ENCODE results near the gene RAB11B.
"Not testable (repeated sequence)": the region's sequence is repeated elsewhere in the genome, so short reads cannot be mapped to it uniquely, and the experiment has no call there.

RAB11B gene

GRCh38 chr19:8389891-8390616, at the start of gene RAB11B:
TSS of gene RAB11B (plus strand) at chr19:8390360. CDS start at chr19:8390417, 57 bp downstream.
- peak; percentile 90 to 97 (median 92) for DNase-seq

GRCh38 chr19:8341504-8341903, 48.7 kb upstream of the RAB11B start:
- not testable (repeated sequence) for DNase-seq

GRCh38 chr19:8342316-8342683, 47.9 kb upstream of the RAB11B start:
- DNase-seq, result no peak

GRCh38 chr19:8342684-8343482, 47.3 kb upstream of the RAB11B start, which contains the start of gene KANK3:
TSS of gene KANK3 (minus strand) at chr19:8343262. CDS start at chr19:8337828, 5,434 bp downstream.
- peak; percentile 54 to 87 (median 82) for DNase-seq

GRCh38 chr19:8343483-8343844, 46.7 kb upstream of the RAB11B start:
- DNase-seq, result no peak

GRCh38 chr19:8349629-8350372, 40.4 kb upstream of the RAB11B start:
- DNase-seq, result not testable (repeated sequence)

GRCh38 chr19:8352134-8352827, 37.9 kb upstream of the RAB11B start:
- DNase-seq, result no peak

GRCh38 chr19:8352845-8353244, 37.3 kb upstream of the RAB11B start:
- DNase-seq, result not testable (repeated sequence)

GRCh38 chr19:8355631-8356402, 34.3 kb upstream of the RAB11B start:
- DNase-seq, result no peak

GRCh38 chr19:8357007-8357521, 33.1 kb upstream of the RAB11B start:
- no peak for DNase-seq

- DNase-seq, result no peak
Observed at GRCh38 chr19:8358948-8359347, 31.2 kb upstream of the RAB11B start.

- DNase-seq, result no peak
Observed at GRCh38 chr19:8360196-8360595, 30.0 kb upstream of the RAB11B start.

GRCh38 chr19:8361921-8362793, 28.0 kb upstream of the RAB11B start:
- no peak for DNase-seq

GRCh38 chr19:8363803-8364771, 26.1 kb upstream of the RAB11B start, which contains the start of gene ANGPTL4:
TSS of gene ANGPTL4 (plus strand) at chr19:8364155. CDS start at chr19:8364322, 167 bp downstream.
- peak in 1 of 4 experiments; percentile 10 for DNase-seq

- DNase-seq, result no peak
Observed at GRCh38 chr19:8366121-8366581, 24.0 kb upstream of the RAB11B start.

- DNase-seq, result no peak
Observed at GRCh38 chr19:8366961-8367326, 23.2 kb upstream of the RAB11B start.

GRCh38 chr19:8367327-8368001, 22.7 kb upstream of the RAB11B start:
- DNase-seq, result no peak

GRCh38 chr19:8370176-8371010, 19.8 kb upstream of the RAB11B start:
- DNase-seq, result no peak
